ENCODE measurements around the gene RPA1. TPM values are rescaled to one million over a fixed set of nuclear protein-coding genes. Genes with fewer than 3 reads are reported as not detected.
A peak's percentile ranks its signal among the peaks of the same experiment; 100 is the strongest.

The RPA1 gene
- total RNA-seq, 1 experiment from 2014 or later: 69.1 TPM

- no peaks in the 10 kb centered on the region for H3K27me3 ChIP-seq (ENCODE audit: low read length)
- H3K4me1 ChIP-seq (ENCODE audit: insufficient read depth, low read length): peaks cover 9% of the 10 kb centered on the region
- intact Hi-C loops (cut with micrococcal nuclease): loop anchor here (2.0 kb wide), 1 partner anchor 180 kb away; the partner anchor contains the start of gene RILP
- CTCF ChIA-PET: interaction anchor here (0.6 kb wide), 1 partner anchor 13 kb away, joined by 3 read pairs; no protein-coding TSS in a partner anchor
- 0 out of 2 replicates have a peak, but pooled peaks cover under 1% of the 10 kb centered on the region for H3K36me3 ChIP-seq (ENCODE audit: low read depth, low read length)
- no peaks in the 10 kb centered on the region for H3K9me2 ChIP-seq (replicated peaks; ENCODE audit: low read length)
- ATAC-seq (peak; percentile 37), DNase-seq (peak; percentile 9)
- TF ChIP-seq EZH2 (IDR thresholded peaks at IDR 0.05; ENCODE audit: low read length, unreplicated experiment): no peak
- peaks cover 47% of the 10 kb centered on the region for H3K79me2 ChIP-seq (ENCODE audit: low read length)
- TSS peak; percentile 67 for BruUV-seq (replicated peaks)
- POLR2A ChIA-PET (ENCODE audit: unreplicated experiment): no interaction called here
- H3K9me3 ChIP-seq (ENCODE audit: low read length): no peaks in the 10 kb centered on the region
- peak overlapping the region; percentile 79 for H3K4me2 ChIP-seq (ENCODE audit: low read length)
- H2AFZ ChIP-seq (ENCODE audit: low read length): peak overlapping the region; percentile 72
- H3K9ac ChIP-seq (ENCODE audit: low read length): peak overlapping the region; percentile 73
- no peaks in the 10 kb centered on the region for H4K20me1 ChIP-seq (ENCODE audit: low read length)
- H3K27ac ChIP-seq (ENCODE audit: low read length): no peak overlapping the region
- H3F3A ChIP-seq (ENCODE audit: low read length, unreplicated experiment): no peaks in the 10 kb centered on the region
- peak overlapping the region; percentile 74 for H3K4me3 ChIP-seq (ENCODE audit: low read length)
Measured at GRCh38 chr17:1829216-1829591, 601 bp upstream of the RPA1 start.

- Histone ChIP-seq H4K20me1 (ENCODE audit: low read length) (no peaks in the 10 kb centered on the region), H3K27me3 (ENCODE audit: low read length) (no peaks in the 10 kb centered on the region), H3K36me3 (ENCODE audit: low read depth, low read length) (peaks cover 3% of the 10 kb centered on the region; the same call in 1 of the 2 replicates), H3K4me2 (ENCODE audit: low read length) (peak overlapping the region; percentile 79), H3F3A (ENCODE audit: low read length, unreplicated experiment) (no peaks in the 10 kb centered on the region), H3K4me3 (ENCODE audit: low read length) (peak overlapping the region; percentile 74), H3K9ac (ENCODE audit: low read length) (peak overlapping the region; percentile 73), H3K79me2 (ENCODE audit: low read length) (peaks cover 57% of the 10 kb centered on the region), H2AFZ (ENCODE audit: low read length) (peak overlapping the region; percentile 72), H3K4me1 (ENCODE audit: insufficient read depth, low read length) (peaks cover 9% of the 10 kb centered on the region), H3K9me2 (replicated peaks; ENCODE audit: low read length) (no peaks in the 10 kb centered on the region), H3K9me3 (ENCODE audit: low read length) (no peaks in the 10 kb centered on the region), H3K27ac (ENCODE audit: low read length) (no peak overlapping the region)
- ATAC-seq (peak; percentile 18), DNase-seq (peak; percentile 32)
- TF ChIP-seq EZH2 (IDR thresholded peaks at IDR 0.05; ENCODE audit: low read length, unreplicated experiment): no peak
- no peak for TF ChIP-seq EZH2phosphoT487 (IDR thresholded peaks at IDR 0.05; ENCODE audit: borderline replicate concordance, low read length)
- TF ChIP-seq CTCF (conservative IDR thresholded peaks at IDR 0.05; ENCODE audit: low read depth, low read length): no peak
- BruUV-seq (replicated peaks): TSS peak; percentile 38
- CTCF ChIA-PET: no interaction called here
- POLR2A ChIA-PET (ENCODE audit: unreplicated experiment): interaction anchor here (0.6 kb wide), 1 partner anchor 473 kb away, joined by 9 read pairs; the partner anchor contains the start of gene SMG6
- intact Hi-C loops (cut with micrococcal nuclease): no loop called here
Measured at GRCh38 chr17:1830288-1830687, 483 bp downstream of the RPA1 start.

GRCh38 chr17:1834380-1835149 lies 4.8 kb downstream of the RPA1 start:
- BruUV-seq (replicated peaks): no TSS peak
- ChIA-PET CTCF (no interaction called here), POLR2A (ENCODE audit: unreplicated experiment) (no interaction called here)
- Histone ChIP-seq H3K4me1 (ENCODE audit: insufficient read depth, low read length) (peaks cover 5% of the 10 kb centered on the region), H3F3A (ENCODE audit: low read length, unreplicated experiment) (no peaks in the 10 kb centered on the region), H3K36me3 (ENCODE audit: low read depth, low read length) (peaks cover 3% of the 10 kb centered on the region; the same call in 1 of the 2 replicates), H3K27ac (ENCODE audit: low read length) (no peak overlapping the region), H3K4me2 (ENCODE audit: low read length) (no peak overlapping the region), H3K79me2 (ENCODE audit: low read length) (peaks cover 77% of the 10 kb centered on the region), H3K27me3 (ENCODE audit: low read length) (no peaks in the 10 kb centered on the region), H3K9ac (ENCODE audit: low read length) (no peak overlapping the region), H3K9me3 (ENCODE audit: low read length) (no peaks in the 10 kb centered on the region), H3K4me3 (ENCODE audit: low read length) (no peak overlapping the region), H4K20me1 (ENCODE audit: low read length) (no peaks in the 10 kb centered on the region), H2AFZ (ENCODE audit: low read length) (no peak overlapping the region), H3K9me2 (replicated peaks; ENCODE audit: low read length) (no peaks in the 10 kb centered on the region)
- TF ChIP-seq CTCF (conservative IDR thresholded peaks at IDR 0.05; ENCODE audit: low read depth, low read length) (no peak), EZH2 (IDR thresholded peaks at IDR 0.05; ENCODE audit: low read length, unreplicated experiment) (no peak)
- ATAC-seq (no peak), DNase-seq (no peak)
- intact Hi-C loops (cut with micrococcal nuclease): no loop called here

Measured in PC-3 (cell line).